Activated naive CD8-positive, alpha-beta T cell treated with anti-CD3 and anti-CD28 coated beads, Interleukin-2, amount 10 ng/mL, durations not matched to agents 7 days and 5 days (primary cell): ENCODE data around the gene ELOF1. TPM values are rescaled to one million over a fixed set of nuclear protein-coding genes. Genes with fewer than 3 reads are reported as not detected.

Experiments used
- ATAC-seq: fragments of 150-1000 bp; cut with Tn5 transposase; one replicate; pipeline ENCODE4 v1.10.0; 2021; ENCODE audit warnings: low read depth, moderate library complexity
- POLR2A ChIA-PET: fragments of 350-600 bp; sonication (Branson Sonifier 250); formaldehyde crosslinking; loops from one replicate; lab custom pipeline; 2021; ENCODE audit warnings: antibody characterized with exemption; lab: Charles Lee
- DNase-seq: peaks from one replicate; pipeline ENCODE4 v3.0.0; 2021
- H3K27ac Mint-ChIP-seq: one replicate; pipeline ENCODE4 v1.8.0; 2022; ENCODE audit warnings: mild to moderate bottlenecking, mixed read lengths
- H3K27me3 Mint-ChIP-seq: one replicate; pipeline ENCODE4 v1.8.0; 2022; ENCODE audit warnings: mild to moderate bottlenecking, moderate library complexity, mixed read lengths
- H3K36me3 Mint-ChIP-seq: one replicate; pipeline ENCODE4 v1.8.0; 2021; ENCODE audit warnings: mild to moderate bottlenecking, mixed read lengths
- H3K4me1 Mint-ChIP-seq: one replicate; pipeline ENCODE4 v1.8.0; 2021; ENCODE audit warnings: mixed read lengths
- H3K4me3 Mint-ChIP-seq: one replicate; pipeline ENCODE4 v1.8.0; 2022; ENCODE audit warnings: mild to moderate bottlenecking, moderate library complexity, mixed read lengths
- H3K9me3 Mint-ChIP-seq: one replicate; pipeline ENCODE4 v1.8.0; 2021; ENCODE audit warnings: mixed read lengths
- total RNA-seq, 2 experiments: library from RNA; stranded (reverse); gene quantifications; one replicate each; pipeline ENCODE4 v1.2.3, GENCODE V29; 2021

The ELOF1 gene
- total RNA-seq, 2 experiments from 2014 or later: 47.0 to 49.0 TPM

GRCh38 chr19:11560404-11561051 is 1.5 kb upstream of the ELOF1 start:
- Mint-ChIP-seq H3K36me3 (peaks cover 1% of the 10 kb centered on the region), H3K9me3 (no peaks in the 10 kb centered on the region), H3K27ac (peak overlapping the region; percentile 64), H3K4me1 (peaks cover 29% of the 10 kb centered on the region), H3K27me3 (no peaks in the 10 kb centered on the region), H3K4me3 (peak overlapping the region; percentile 69)
- no peak for DNase-seq
- peak; percentile 59 for ATAC-seq
- POLR2A ChIA-PET: interaction anchor here (0.9 to 2.7 kb wide), 4 partner anchors 18 to 79 kb away, joined by 3 to 9 read pairs (median 4); no protein-coding TSS in a partner anchor

GRCh38 chr19:11556634-11557420 is 2.2 kb downstream of the ELOF1 start:
- no peak for ATAC-seq
- POLR2A ChIA-PET: interaction anchor here (0.7 kb wide), 1 partner anchor 8 kb away, joined by 3 read pairs; no protein-coding TSS in a partner anchor
- Mint-ChIP-seq H3K27me3 (no peaks in the 10 kb centered on the region), H3K36me3 (peaks cover 5% of the 10 kb centered on the region), H3K4me1 (peaks cover 29% of the 10 kb centered on the region), H3K9me3 (no peaks in the 10 kb centered on the region), H3K4me3 (peak overlapping the region; percentile 40), H3K27ac (peak overlapping the region; percentile 46)
- no peak for DNase-seq

DNA sequence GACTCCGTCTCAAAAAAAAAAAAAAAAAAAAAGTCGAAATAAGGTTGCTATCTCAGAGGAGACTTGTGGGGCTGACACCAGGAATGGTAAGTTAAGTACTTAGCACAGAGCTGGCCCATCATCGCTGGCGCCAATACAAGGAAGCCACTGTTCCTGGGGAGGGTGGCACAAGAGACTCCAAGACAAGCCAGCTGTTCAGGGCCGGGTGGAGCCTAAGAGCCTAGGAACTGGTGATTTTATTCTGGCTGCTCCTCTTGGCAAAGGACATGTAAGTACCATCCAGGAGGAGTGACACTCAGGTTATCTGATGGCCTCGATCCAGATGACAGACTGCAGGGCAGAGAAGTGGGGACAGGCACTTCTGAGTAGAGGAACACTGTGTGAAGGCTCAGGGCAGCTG is 3.8 kb downstream of the ELOF1 start:
- no peaks in the 10 kb centered on the region for H3K9me3 Mint-ChIP-seq
- peaks cover 5% of the 10 kb centered on the region for H3K36me3 Mint-ChIP-seq
- H3K4me3 Mint-ChIP-seq: no peak overlapping the region

GRCh38 chr19:11554160-11554559 is 4.9 kb downstream of the ELOF1 start:
- Mint-ChIP-seq H3K4me1 (peaks cover 20% of the 10 kb centered on the region), H3K27me3 (no peaks in the 10 kb centered on the region), H3K4me3 (peak overlapping the region; percentile 7), H3K36me3 (peaks cover 5% of the 10 kb centered on the region), H3K27ac (peak overlapping the region; percentile 69), H3K9me3 (no peaks in the 10 kb centered on the region)
- peak; percentile 4 for ATAC-seq
- POLR2A ChIA-PET: no interaction called here
- DNase-seq: no peak

More for the DNA sequence above, 3.8 kb downstream of the ELOF1 start:
- DNase-seq (no peak), ATAC-seq (no peak)
- peaks cover 22% of the 10 kb centered on the region for H3K4me1 Mint-ChIP-seq
- H3K27me3 Mint-ChIP-seq: no peaks in the 10 kb centered on the region
- H3K27ac Mint-ChIP-seq: no peak overlapping the region
- POLR2A ChIA-PET: interaction anchor here (0.6 kb wide), 1 partner anchor 159 kb away, joined by 3 read pairs; no protein-coding TSS in a partner anchor

GRCh38 chr19:11552666-11553372 is 6.2 kb downstream of the ELOF1 start:
- DNase-seq (no peak), ATAC-seq (no peak)
- no peaks in the 10 kb centered on the region for H3K9me3 Mint-ChIP-seq
- no peak overlapping the region for H3K4me3 Mint-ChIP-seq
- no peaks in the 10 kb centered on the region for H3K27me3 Mint-ChIP-seq
- H3K36me3 Mint-ChIP-seq: peaks cover 5% of the 10 kb centered on the region
- H3K4me1 Mint-ChIP-seq: peaks cover 16% of the 10 kb centered on the region
- no peak overlapping the region for H3K27ac Mint-ChIP-seq
- POLR2A ChIA-PET: no interaction called here

- POLR2A ChIA-PET: no interaction called here
- no peak overlapping the region for H3K27ac Mint-ChIP-seq
- no peak overlapping the region for H3K4me3 Mint-ChIP-seq
- H3K4me1 Mint-ChIP-seq: peaks cover 10% of the 10 kb centered on the region
- H3K27me3 Mint-ChIP-seq: no peaks in the 10 kb centered on the region
- H3K9me3 Mint-ChIP-seq: no peaks in the 10 kb centered on the region
- peaks cover 5% of the 10 kb centered on the region for H3K36me3 Mint-ChIP-seq
- DNase-seq (no peak), ATAC-seq (peak; percentile 43)
Measured at GRCh38 chr19:11551603-11552235, 7.3 kb downstream of the ELOF1 start.

DNA sequence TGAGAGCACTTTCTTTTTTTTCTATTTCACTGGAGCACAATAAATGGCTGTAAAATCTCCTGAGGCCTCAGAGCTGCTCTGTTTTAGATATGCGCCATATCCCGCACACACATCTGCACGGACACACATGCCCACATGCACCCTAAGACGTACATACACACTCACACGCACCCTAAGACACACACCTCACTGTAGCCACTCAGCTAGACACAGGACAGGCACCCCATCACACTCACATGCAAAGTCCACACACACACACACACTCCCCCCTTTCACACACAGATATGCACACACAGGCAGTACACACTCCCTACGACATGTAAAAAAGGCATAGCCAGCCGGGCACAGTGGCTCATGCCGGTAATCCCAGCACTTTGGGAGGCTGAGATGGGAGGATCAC is 8.8 kb downstream of the ELOF1 start:
- Mint-ChIP-seq H3K4me3 (no peak overlapping the region), H3K27me3 (no peaks in the 10 kb centered on the region), H3K9me3 (no peaks in the 10 kb centered on the region), H3K36me3 (peaks cover 4% of the 10 kb centered on the region), H3K4me1 (peaks cover 7% of the 10 kb centered on the region), H3K27ac (no peak overlapping the region)
- POLR2A ChIA-PET: interaction anchor here (0.6 kb wide), 1 partner anchor 529 kb away, joined by 4 read pairs; no protein-coding TSS in a partner anchor
- ATAC-seq: no peak
- no peak for DNase-seq

- Mint-ChIP-seq H3K36me3 (peaks cover 4% of the 10 kb centered on the region), H3K27me3 (peaks cover 3% of the 10 kb centered on the region), H3K4me1 (peaks cover 10% of the 10 kb centered on the region), H3K9me3 (no peaks in the 10 kb centered on the region), H3K4me3 (no peak overlapping the region), H3K27ac (no peak overlapping the region)
- no peak for DNase-seq
- ATAC-seq: no peak
- POLR2A ChIA-PET: interaction anchor here (0.5 kb wide), 1 partner anchor 454 kb away, joined by 3 read pairs; no protein-coding TSS in a partner anchor
Measured at GRCh38 chr19:11549386-11549953, 9.6 kb downstream of the ELOF1 start.

DNA sequence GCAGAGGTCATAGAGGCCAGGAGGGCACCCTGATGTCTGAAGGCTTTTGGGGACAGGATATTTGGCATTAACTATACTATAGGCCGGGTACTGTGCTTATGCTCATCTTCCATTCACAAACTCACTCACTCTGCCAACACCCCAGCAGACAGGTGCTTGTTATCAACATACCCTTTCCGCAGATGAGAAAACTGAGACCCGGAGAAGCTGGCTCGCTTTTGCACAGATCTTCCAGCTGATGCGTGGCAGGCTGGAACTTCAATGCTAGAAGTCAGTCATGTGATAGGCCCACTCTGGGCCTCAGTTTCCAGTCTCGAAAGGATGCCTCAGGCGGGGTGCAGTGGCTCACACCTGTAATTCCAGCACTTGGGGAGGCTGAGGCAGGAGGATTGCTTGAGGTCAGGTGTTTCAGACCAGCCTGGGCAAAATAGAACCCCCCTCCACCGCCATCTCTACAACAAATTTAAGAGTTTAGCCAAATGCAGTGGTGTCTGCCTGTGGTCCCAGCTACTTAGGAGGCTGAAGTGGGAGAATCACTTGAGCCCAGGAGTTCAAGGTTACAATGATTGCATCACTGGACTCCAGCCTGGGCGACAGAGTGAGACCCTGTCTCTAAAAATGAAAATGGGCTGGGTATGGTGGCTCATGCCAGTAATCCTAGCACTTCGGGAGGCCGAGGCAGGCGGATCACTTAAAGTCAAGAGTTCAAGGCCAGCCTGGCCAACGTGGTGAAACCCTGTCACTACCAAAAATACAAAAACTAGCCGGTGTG is 10.9 kb downstream of the ELOF1 start:
- H3K27ac Mint-ChIP-seq: no peak overlapping the region
- no peak overlapping the region for H3K4me3 Mint-ChIP-seq
- POLR2A ChIA-PET: interaction anchor here (0.6 kb wide), 2 partner anchors 9 to 39 kb away, joined by 3 read pairs; no protein-coding TSS in a partner anchor
- H3K36me3 Mint-ChIP-seq: no peaks in the 10 kb centered on the region
- no peaks in the 10 kb centered on the region for H3K9me3 Mint-ChIP-seq
- H3K4me1 Mint-ChIP-seq: peaks cover 4% of the 10 kb centered on the region
- ATAC-seq: no peak
- DNase-seq: no peak
- H3K27me3 Mint-ChIP-seq: peaks cover 3% of the 10 kb centered on the region

GRCh38 chr19:11541238-11541637 is 17.8 kb downstream of the ELOF1 start:
- H3K9me3 Mint-ChIP-seq: no peaks in the 10 kb centered on the region
- peaks cover 26% of the 10 kb centered on the region for H3K27me3 Mint-ChIP-seq
- peaks cover 8% of the 10 kb centered on the region for H3K4me1 Mint-ChIP-seq
- no peaks in the 10 kb centered on the region for H3K36me3 Mint-ChIP-seq
- no peak for ATAC-seq
- H3K4me3 Mint-ChIP-seq: no peak overlapping the region
- POLR2A ChIA-PET: no interaction called here
- H3K27ac Mint-ChIP-seq: no peak overlapping the region
- no peak for DNase-seq

DNA sequence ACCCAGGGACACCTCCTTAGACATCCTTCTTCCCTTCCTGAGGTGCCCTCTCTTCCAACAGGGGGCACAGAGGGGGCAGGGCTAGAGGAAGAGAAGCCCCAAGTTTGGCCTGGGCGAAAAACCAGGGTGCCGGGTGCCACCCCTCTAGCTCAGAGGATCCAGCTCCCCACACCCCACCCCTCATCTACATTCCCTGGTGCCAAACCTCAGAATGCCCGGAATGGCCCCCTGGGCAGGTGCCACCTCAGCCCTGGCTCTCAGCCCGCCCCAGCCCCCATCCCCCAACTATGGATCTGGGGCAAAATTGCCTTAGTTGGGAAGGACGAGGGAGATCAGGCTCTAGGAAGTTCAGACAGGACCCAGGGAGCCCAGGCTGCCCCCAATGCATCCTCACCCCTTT is 18.4 kb downstream of the ELOF1 start:
- POLR2A ChIA-PET: no interaction called here
- H3K4me3 Mint-ChIP-seq: no peak overlapping the region
- H3K27ac Mint-ChIP-seq: no peak overlapping the region
- H3K27me3 Mint-ChIP-seq: peaks cover 26% of the 10 kb centered on the region
- ATAC-seq (no peak), DNase-seq (no peak)
- no peaks in the 10 kb centered on the region for H3K36me3 Mint-ChIP-seq
- H3K4me1 Mint-ChIP-seq: peaks cover 9% of the 10 kb centered on the region
- H3K9me3 Mint-ChIP-seq: no peaks in the 10 kb centered on the region
